NT2/D1 (cell line): ENCODE data around the gene MT1H.

Experiments used
- DNase-seq: peaks from one replicate; pipeline ENCODE4 v3.0.0-alpha.2; 2011; ENCODE audit warnings: low read depth, low spot score
- H3K27me3 ChIP-seq: 2 replicates; pipeline ENCODE4 v1.6.0; 2011; ENCODE audit warnings: mild to moderate bottlenecking; ENCODE audit not compliant: insufficient read length, insufficient read depth
- H3K36me3 ChIP-seq: 2 replicates; pipeline ENCODE4 v1.6.1; 2011; ENCODE audit warnings: mild to moderate bottlenecking, low read length, mixed read lengths; ENCODE audit not compliant: insufficient read depth, insufficient read length
- H3K4me1 ChIP-seq: 2 replicates; pipeline ENCODE4 v1.5.1; 2011; ENCODE audit not compliant: insufficient read depth, insufficient read length
- H3K4me3 ChIP-seq: 2 replicates; pipeline ENCODE4 v1.5.1; 2011; ENCODE audit warnings: low read depth; ENCODE audit not compliant: insufficient read length
- H3K9ac ChIP-seq: 2 replicates; pipeline ENCODE4 v1.6.0; 2011; ENCODE audit warnings: low read depth; ENCODE audit not compliant: insufficient read length
- H3K9me3 ChIP-seq: 2 replicates; pipeline ENCODE4 v1.5.1; 2011; ENCODE audit warnings: mild to moderate bottlenecking, low read length; ENCODE audit not compliant: insufficient read depth
- SUZ12 ChIP-seq: IDR thresholded peaks from 2 replicates; pipeline ENCODE4 v1.6.1; 2011; ENCODE audit not compliant: insufficient read length, insufficient read depth; ENCODE audit errors: extremely low read depth
- YY1 ChIP-seq: IDR thresholded peaks from 2 replicates; pipeline ENCODE4 v1.6.1; 2011; ENCODE audit not compliant: insufficient read length, insufficient read depth
- ZNF274 ChIP-seq: IDR thresholded peaks from 2 replicates; pipeline ENCODE4 v1.6.1; 2011; ENCODE audit warnings: mild to moderate bottlenecking, low read depth, low read length

MT1H gene

DNA sequence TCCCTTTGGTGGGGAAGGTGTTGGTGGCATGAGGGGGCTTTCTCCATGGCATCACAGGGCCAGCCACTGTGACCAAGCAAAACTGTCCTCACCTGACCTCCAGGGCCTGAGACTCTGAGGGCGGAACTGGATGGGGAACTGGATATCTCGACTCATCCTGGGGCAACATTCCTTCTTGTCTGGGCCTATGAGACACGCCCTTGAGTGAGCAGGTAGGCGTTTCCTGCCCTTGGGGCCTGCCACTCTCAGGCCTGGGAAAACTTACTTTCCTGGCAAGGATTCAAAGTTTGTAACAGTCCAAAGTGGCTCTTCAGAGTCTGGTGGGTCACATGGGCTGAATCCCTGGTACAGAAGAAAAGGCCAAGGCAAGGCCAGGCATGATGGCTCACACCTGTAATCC lies 22.3 kb downstream of the MT1H start:
- DNase-seq: no peak
- H3K36me3 ChIP-seq: no peaks in the 10 kb centered on the region

DNA sequence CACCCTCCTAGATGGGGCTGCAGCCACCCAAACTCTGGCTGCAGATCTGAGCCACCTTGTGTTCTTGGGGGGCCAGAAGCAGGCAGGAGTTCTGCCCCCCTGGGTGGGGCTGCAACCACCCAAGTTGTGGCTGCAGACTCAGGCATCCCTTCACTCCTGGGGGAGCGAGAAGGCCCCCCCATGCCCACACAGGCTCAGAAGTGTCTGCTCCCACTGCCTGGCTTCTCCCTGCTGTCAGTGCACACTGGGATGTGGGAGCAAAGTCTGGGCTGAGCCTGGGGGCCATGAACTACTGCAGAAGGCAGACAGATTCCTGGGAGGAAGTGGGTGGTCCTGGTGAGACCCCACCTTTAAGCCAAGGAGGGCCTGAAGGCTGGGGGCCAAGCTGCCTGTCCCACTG lies 25.6 kb downstream of the MT1H start:
- Histone ChIP-seq H3K36me3 (no peaks in the 10 kb centered on the region), H3K4me3 (no peak overlapping the region), H3K9me3 (peaks cover 8% of the 10 kb centered on the region; the same call in 1 of the 2 replicates), H3K27me3 (no peaks in the 10 kb centered on the region), H3K4me1 (no peaks in the 10 kb centered on the region), H3K9ac (no peak overlapping the region)
- no peak for DNase-seq
- no peak for TF ChIP-seq YY1
- TF ChIP-seq SUZ12: no peak
- TF ChIP-seq ZNF274: no peak

More for the DNA sequence above, 22.3 kb downstream of the MT1H start:
- Histone ChIP-seq H3K9ac (no peak overlapping the region), H3K9me3 (peaks cover 8% of the 10 kb centered on the region; the same call in 1 of the 2 replicates), H3K4me1 (peaks cover 2% of the 10 kb centered on the region), H3K4me3 (no peak overlapping the region), H3K27me3 (no peaks in the 10 kb centered on the region)
- TF ChIP-seq SUZ12 (no peak), YY1 (no peak), ZNF274 (no peak)

DNA sequence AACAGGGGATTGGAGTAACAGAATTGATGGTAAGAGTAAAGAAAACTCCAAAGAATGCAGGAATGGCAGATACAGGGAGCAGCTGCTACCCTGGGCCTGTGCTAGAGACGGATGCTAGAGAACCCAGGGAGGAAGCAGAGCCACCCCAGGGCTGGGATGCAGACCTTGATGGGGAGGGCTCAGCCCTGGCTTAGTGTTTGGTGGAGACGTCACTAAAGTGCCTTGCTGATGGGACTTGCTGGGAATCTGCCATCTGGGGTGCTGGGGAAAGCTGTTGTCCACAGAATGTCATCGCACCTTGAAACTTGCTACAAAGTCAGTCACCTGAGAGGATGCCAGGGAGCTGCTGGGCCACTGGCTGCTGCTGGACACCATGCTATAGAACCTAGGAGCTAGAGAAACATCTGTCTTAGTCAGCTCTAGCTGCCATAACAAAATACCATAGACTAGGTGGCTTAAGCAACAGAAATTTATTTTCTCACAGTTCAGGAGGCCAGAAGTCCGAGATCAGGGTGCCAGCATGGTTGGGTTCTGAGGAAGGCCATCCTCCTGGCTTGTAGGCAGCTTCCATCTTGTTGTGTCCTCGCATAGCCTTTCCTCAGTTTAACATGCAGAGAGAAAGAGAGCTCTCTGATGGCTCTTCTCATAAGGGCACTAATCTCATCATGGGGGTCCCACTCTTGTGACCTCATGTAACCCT lies 28.0 kb downstream of the MT1H start:
- Histone ChIP-seq H3K4me3 (no peak overlapping the region), H3K36me3 (no peaks in the 10 kb centered on the region), H3K27me3 (no peaks in the 10 kb centered on the region), H3K9me3 (peaks cover 8% of the 10 kb centered on the region; the same call in 1 of the 2 replicates), H3K4me1 (no peaks in the 10 kb centered on the region), H3K9ac (no peak overlapping the region)
- DNase-seq: no peak
- TF ChIP-seq SUZ12 (no peak), YY1 (no peak), ZNF274 (no peak)

DNA sequence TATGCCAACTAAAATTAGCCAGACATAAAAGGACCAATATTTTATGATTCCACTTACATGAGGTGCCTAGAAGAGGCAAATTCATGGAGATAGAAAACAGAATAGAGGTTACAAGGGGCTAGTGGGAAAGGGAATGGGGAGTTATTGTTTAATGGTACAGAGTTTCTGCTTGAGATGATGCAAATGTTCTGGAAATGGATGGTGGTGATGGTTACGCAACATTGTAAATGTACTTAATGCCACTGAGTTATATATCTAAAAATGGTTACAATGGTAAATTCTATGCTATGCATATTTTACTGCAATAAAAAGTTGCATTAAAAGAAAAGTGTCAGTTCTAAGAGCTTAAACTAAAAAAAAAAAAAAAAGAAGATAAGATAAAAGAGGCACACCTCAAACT lies 30.6 kb downstream of the MT1H start:
- Histone ChIP-seq H3K9ac (no peak overlapping the region), H3K4me1 (no peaks in the 10 kb centered on the region), H3K36me3 (no peaks in the 10 kb centered on the region), H3K4me3 (no peak overlapping the region), H3K9me3 (peaks cover 6% of the 10 kb centered on the region; the same call in 1 of the 2 replicates), H3K27me3 (no peaks in the 10 kb centered on the region)
- no peak for TF ChIP-seq YY1
- no peak for TF ChIP-seq ZNF274
- no peak for TF ChIP-seq SUZ12
- DNase-seq: no peak

DNA sequence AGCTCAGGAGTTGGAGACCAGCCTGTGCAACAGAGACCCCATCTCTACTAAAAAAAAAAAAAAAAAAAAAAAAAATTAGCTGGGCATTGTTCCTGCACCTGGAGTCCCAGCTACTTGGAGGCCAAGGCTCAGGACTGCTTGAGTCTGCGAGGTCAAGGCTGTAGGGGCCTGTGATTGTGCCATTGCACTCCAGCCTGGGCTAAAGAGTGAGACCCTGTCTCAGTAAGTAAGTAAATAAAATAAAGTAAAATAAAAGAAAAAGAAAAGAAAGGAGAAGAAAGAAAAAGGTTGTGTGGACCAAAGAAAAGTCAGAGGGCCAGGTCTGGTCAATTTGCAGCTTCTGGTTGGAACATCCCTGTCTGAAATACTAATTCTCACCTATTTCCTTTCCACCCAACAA lies 31.0 kb downstream of the MT1H start:
- Histone ChIP-seq H3K9me3 (0 out of 2 replicates have a peak, but pooled peaks cover 2% of the 10 kb centered on the region), H3K9ac (no peak overlapping the region), H3K27me3 (no peaks in the 10 kb centered on the region), H3K36me3 (no peaks in the 10 kb centered on the region), H3K4me3 (no peak overlapping the region), H3K4me1 (no peaks in the 10 kb centered on the region)
- no peak for TF ChIP-seq ZNF274
- TF ChIP-seq SUZ12: no peak
- no peak for TF ChIP-seq YY1
- no peak for DNase-seq

DNA sequence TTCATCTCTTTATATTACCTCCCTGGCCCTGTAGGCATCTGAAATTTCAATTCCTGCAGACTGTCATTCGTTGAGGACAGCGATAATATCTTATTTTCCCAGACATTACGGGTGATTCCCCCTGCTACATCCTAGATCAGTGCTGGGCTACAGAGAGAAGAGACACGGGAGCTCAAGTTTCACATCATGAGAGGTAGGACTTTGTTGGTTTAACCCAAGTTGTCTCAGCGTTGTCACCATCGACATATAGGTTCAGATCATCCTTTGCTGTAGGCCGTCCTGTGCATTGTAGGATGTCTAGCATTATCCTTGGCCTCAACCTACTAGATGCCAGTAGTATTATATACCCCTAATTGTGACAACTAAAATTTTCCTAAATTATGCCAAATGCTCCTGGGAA lies 31.9 kb downstream of the MT1H start:
- H3K9me3 ChIP-seq: no peaks in the 10 kb centered on the region
- H3K9ac ChIP-seq: no peak overlapping the region
- no peaks in the 10 kb centered on the region for H3K36me3 ChIP-seq
- H3K4me1 ChIP-seq: no peaks in the 10 kb centered on the region
- no peaks in the 10 kb centered on the region for H3K27me3 ChIP-seq
- TF ChIP-seq YY1 (no peak), ZNF274 (no peak), SUZ12 (no peak)
- no peak for DNase-seq
- H3K4me3 ChIP-seq: no peak overlapping the region

DNA sequence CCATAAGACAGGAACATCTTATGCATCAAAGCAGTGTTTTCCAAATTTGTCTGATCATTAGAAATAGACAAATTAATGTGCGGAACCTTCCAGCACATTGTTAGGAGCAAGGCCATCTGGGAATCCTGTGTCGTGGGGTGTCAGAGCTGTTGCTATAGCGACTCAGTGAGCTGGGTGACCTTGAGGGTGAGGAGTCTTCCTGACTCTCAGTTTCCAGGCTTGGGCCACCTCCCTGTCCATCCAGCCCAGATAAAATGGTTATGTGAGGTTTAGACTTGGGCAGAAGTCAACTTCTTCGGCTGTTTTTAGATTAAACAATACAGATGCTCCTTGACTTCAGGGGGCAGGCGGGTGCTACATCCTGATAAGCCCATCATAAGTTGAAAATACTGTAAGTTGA lies 33.2 kb downstream of the MT1H start:
- no peak for TF ChIP-seq YY1
- no peak for TF ChIP-seq ZNF274
- TF ChIP-seq SUZ12: no peak
- DNase-seq: no peak
- H3K27me3 ChIP-seq: no peaks in the 10 kb centered on the region
- H3K9me3 ChIP-seq: no peaks in the 10 kb centered on the region
- no peaks in the 10 kb centered on the region for H3K4me1 ChIP-seq
- H3K9ac ChIP-seq: no peak overlapping the region
- no peak overlapping the region for H3K4me3 ChIP-seq
- no peaks in the 10 kb centered on the region for H3K36me3 ChIP-seq
